Gastroesophageal sphincter (tissue), 4 donors: ENCODE measurements around the gene KLF7. TPM values are rescaled to one million over a fixed set of nuclear protein-coding genes. Genes with fewer than 3 reads are reported as not detected.

Experiments used
- ATAC-seq: fragments of 150-250 bp; one replicate; pipeline ENCODE4 v1.9.1; 2016; ENCODE audit warnings: mild to moderate bottlenecking, moderate library complexity
- H3K27ac ChIP-seq, 4 donors: fragments of 200-600 bp; sonication (generic) in 3 of 4; 1 replicate in 3 of 4; 2 replicates in 1 of 4; pipeline ENCODE4 v1.5.1; 2016 to 2019
- H3K27me3 ChIP-seq: fragments of 200-600 bp; sonication (generic); one replicate; pipeline ENCODE4 v1.5.1; 2019
- H3K36me3 ChIP-seq, 2 donors: fragments of 200-600 bp; sonication (generic); one replicate each; pipeline ENCODE4 v1.5.1; 2019; ENCODE audit warnings: control low read depth in 1 of 2
- H3K4me1 ChIP-seq, 3 donors: fragments of 200-600 bp; sonication (generic); 1 replicate in 2 of 3; 2 replicates in 1 of 3; pipeline ENCODE4 v1.5.1; 2016 to 2019; ENCODE audit warnings: control low read depth in 2 of 3
- H3K4me3 ChIP-seq, 2 donors: fragments of 200-600 bp; sonication (generic); one replicate each; pipeline ENCODE4 v1.5.1; 2019; ENCODE audit warnings: mild to moderate bottlenecking in 1 of 2, moderate library complexity in 1 of 2
- H3K9me3 ChIP-seq, 3 donors: fragments of 200-600 bp; sonication (generic); one replicate each; pipeline ENCODE4 v1.5.1; 2017 to 2019; ENCODE audit warnings: control low read depth in 2 of 3
- EP300 ChIP-seq: sonication (generic); formaldehyde crosslinking; IDR thresholded peaks from one replicate; pipeline ENCODE4 v1.6.1; 2017; ENCODE audit warnings: antibody characterized with exemption, mild to moderate bottlenecking
- POLR2A ChIP-seq, 2 donors: fragments of 450-650 bp; IDR thresholded peaks; one replicate each; pipeline ENCODE4 v1.6.1; 2017; ENCODE audit warnings: antibody characterized with exemption in 2 of 2, mild to moderate bottlenecking in 2 of 2, moderate library complexity in 1 of 2
- POLR2AphosphoS5 ChIP-seq: sonication (generic); formaldehyde crosslinking; IDR thresholded peaks from one replicate; pipeline ENCODE4 v1.6.1; 2017; ENCODE audit warnings: antibody characterized with exemption
- WGBS, 2 donors: methylation state at CpG; one replicate each; pipeline ENCODE4 v1.1.5; 2018; ENCODE audit warnings: low coverage in 1 of 2; 5-methylcytosine and 5-hydroxymethylcytosine counted together
- total RNA-seq, 4 donors: library from RNA; depleted of rRNA; stranded (reverse); fragments of >200 nt; gene quantifications; one replicate each; pipeline ENCODE4 v1.1.0, GENCODE V29; 2016
- TF ChIP-seq, protein P1 (sequence below), 4 experiments: fragments of 200-600 bp in 2 of 4; fragments of 450-650 bp in 2 of 4; sonication (generic) in 1 of 4; IDR thresholded peaks; one replicate each; pipeline ENCODE4 v1.5.1; 2017 to 2019; ENCODE audit warnings: antibody characterized with exemption in 4 of 4, mild to moderate bottlenecking in 2 of 4, moderate library complexity in 2 of 4

The KLF7 gene
- total RNA-seq, 4 donors from 2014 or later = 30.7 to 59.3 (median 42.1) TPM

GRCh38 chr2:207184348-207184747 lies 18.6 kb upstream of the KLF7 start:
- no peaks in the 10 kb centered on the region for H3K4me1 ChIP-seq
- H3K36me3 ChIP-seq = no peaks in the 10 kb centered on the region
- WGBS, 2 donors = 86 to 91% methylated on average over 1 of the region's 2 CpGs
- H3K27me3 ChIP-seq = no peaks in the 10 kb centered on the region
- ATAC-seq = no peak
- TF ChIP-seq POLR2A (IDR thresholded peaks at IDR 0.05) (no peak), POLR2AphosphoS5 (no peak), EP300 (no peak)
- TF ChIP-seq, protein P1, sequence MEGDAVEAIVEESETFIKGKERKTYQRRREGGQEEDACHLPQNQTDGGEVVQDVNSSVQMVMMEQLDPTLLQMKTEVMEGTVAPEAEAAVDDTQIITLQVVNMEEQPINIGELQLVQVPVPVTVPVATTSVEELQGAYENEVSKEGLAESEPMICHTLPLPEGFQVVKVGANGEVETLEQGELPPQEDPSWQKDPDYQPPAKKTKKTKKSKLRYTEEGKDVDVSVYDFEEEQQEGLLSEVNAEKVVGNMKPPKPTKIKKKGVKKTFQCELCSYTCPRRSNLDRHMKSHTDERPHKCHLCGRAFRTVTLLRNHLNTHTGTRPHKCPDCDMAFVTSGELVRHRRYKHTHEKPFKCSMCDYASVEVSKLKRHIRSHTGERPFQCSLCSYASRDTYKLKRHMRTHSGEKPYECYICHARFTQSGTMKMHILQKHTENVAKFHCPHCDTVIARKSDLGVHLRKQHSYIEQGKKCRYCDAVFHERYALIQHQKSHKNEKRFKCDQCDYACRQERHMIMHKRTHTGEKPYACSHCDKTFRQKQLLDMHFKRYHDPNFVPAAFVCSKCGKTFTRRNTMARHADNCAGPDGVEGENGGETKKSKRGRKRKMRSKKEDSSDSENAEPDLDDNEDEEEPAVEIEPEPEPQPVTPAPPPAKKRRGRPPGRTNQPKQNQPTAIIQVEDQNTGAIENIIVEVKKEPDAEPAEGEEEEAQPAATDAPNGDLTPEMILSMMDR (IDR thresholded peaks at IDR 0.05) = no peak
- H3K4me3 ChIP-seq = no peak overlapping the region
- H3K9me3 ChIP-seq = peaks cover 0 to 16% (median 0%) of the 10 kb centered on the region in 3 donors
- no peak overlapping the region for H3K27ac ChIP-seq

- H3K36me3 ChIP-seq = no peaks in the 10 kb centered on the region
- H3K9me3 ChIP-seq = peaks cover 0 to 16% (median 0%) of the 10 kb centered on the region in 3 donors
- no peak for ATAC-seq
- H3K4me1 ChIP-seq = no peaks in the 10 kb centered on the region
- TF ChIP-seq, protein P1 (IDR thresholded peaks at IDR 0.05) = no peak
- TF ChIP-seq POLR2AphosphoS5 (no peak), POLR2A (IDR thresholded peaks at IDR 0.05) (no peak), EP300 (no peak)
- H3K4me3 ChIP-seq = no peak overlapping the region
- no peaks in the 10 kb centered on the region for H3K27me3 ChIP-seq
- H3K27ac ChIP-seq = no peak overlapping the region
Measured at GRCh38 chr2:207183506-207183905, 17.8 kb upstream of the KLF7 start.

GRCh38 chr2:207182911-207183310 lies 17.2 kb upstream of the KLF7 start:
- Histone ChIP-seq H3K4me3 (no peak overlapping the region), H3K9me3 (peaks cover 0 to 16% (median 0%) of the 10 kb centered on the region in 3 donors), H3K27me3 (no peaks in the 10 kb centered on the region), H3K4me1 (no peaks in the 10 kb centered on the region), H3K36me3 (no peaks in the 10 kb centered on the region), H3K27ac (no peak overlapping the region)
- TF ChIP-seq, protein P1 (IDR thresholded peaks at IDR 0.05) = no peak
- TF ChIP-seq EP300 (no peak), POLR2AphosphoS5 (no peak), POLR2A (IDR thresholded peaks at IDR 0.05) (no peak)
- 78 to 86% methylated on average over 2 of the region's 2 CpGs for WGBS, 2 donors
- no peak for ATAC-seq

GRCh38 chr2:207181526-207182274 lies 16.0 kb upstream of the KLF7 start:
- H3K27me3 ChIP-seq = no peaks in the 10 kb centered on the region
- no peak for ATAC-seq
- H3K4me3 ChIP-seq = no peak overlapping the region
- H3K4me1 ChIP-seq = no peaks in the 10 kb centered on the region
- peaks cover 0 to 6% (median 0%) of the 10 kb centered on the region in 3 donors for H3K9me3 ChIP-seq
- H3K27ac ChIP-seq = no peak overlapping the region
- WGBS, 2 donors = 85 to 87% methylated on average over 4 to 7 of the region's 7 CpGs
- TF ChIP-seq POLR2A (IDR thresholded peaks at IDR 0.05) = no peak
- TF ChIP-seq, protein P1 (IDR thresholded peaks at IDR 0.05) = no peak
- TF ChIP-seq EP300 = no peak
- TF ChIP-seq POLR2AphosphoS5 = no peak
- no peaks in the 10 kb centered on the region for H3K36me3 ChIP-seq

DNA sequence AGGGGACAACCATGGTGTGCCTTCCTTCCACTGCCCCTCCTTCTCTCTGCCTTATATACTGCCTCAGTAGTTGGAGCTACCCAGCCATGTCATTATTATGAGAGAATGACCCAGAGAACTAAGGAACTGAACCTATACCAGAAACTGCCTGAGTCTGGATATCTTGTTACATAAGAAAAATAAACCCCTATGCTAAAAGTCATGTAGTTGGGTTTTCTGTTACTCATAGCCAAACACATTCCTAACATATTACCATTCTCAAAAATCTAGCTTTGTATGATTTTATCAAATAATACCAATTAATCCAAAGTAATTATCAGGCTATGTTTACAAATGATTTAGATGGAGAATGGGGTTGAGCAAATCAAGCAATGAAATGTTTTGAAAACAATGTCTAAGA lies 15.0 kb upstream of the KLF7 start:
- no peaks in the 10 kb centered on the region for H3K36me3 ChIP-seq
- no peak for ATAC-seq
- no peak overlapping the region for H3K4me3 ChIP-seq
- TF ChIP-seq EP300 = no peak
- no peak for TF ChIP-seq POLR2A (IDR thresholded peaks at IDR 0.05)
- no peak for TF ChIP-seq POLR2AphosphoS5
- TF ChIP-seq, protein P1 (IDR thresholded peaks at IDR 0.05) = no peak
- no peaks in the 10 kb centered on the region for H3K9me3 ChIP-seq
- H3K27ac ChIP-seq = no peak overlapping the region
- H3K27me3 ChIP-seq = no peaks in the 10 kb centered on the region
- no peaks in the 10 kb centered on the region for H3K4me1 ChIP-seq
